Measurements from ENCODE around the gene DHRS2. TPM values are rescaled to one million over a fixed set of nuclear protein-coding genes. Genes with fewer than 3 reads are reported as not detected.
"Not testable (repeated sequence)": the region's sequence is repeated elsewhere in the genome, so short reads cannot be mapped to it uniquely, and the experiment has no call there.

DHRS2 gene
- total and polyA plus RNA-seq, 2 of the 4 experiments (the other 2 are of a cell fraction) = 0.12 to 0.18 TPM

DNA sequence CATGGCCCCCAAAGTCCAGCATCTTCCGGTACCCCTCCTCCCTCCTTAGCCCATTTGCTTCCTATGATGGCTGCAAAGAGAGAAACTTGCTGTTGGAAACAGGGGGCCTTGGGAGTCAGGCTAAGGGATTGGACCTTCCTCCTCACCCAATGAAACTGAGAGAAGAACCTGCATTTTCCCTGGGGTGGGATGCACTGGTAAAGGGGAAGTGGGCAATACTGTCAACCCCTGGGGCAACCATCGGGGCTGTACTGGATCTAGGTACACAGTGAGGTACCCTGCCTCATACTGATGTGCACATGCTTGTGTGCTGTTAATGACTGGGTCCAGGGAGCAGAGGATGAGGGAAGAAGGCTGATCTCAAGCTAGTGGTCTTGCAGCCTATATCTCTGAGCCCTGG, 46.6 kb upstream of the DHRS2 start (continued):
- TF ChIP-seq RAD21 (IDR thresholded peaks at IDR 0.05; ENCODE audit: low read length) = no peak
- TF ChIP-seq BHLHE40 (IDR thresholded peaks at IDR 0.05; ENCODE audit: low read depth, low read length) = no peak
- TF ChIP-seq CEBPB (IDR thresholded peaks at IDR 0.05; ENCODE audit: low read depth, low read length) = no peak

- Histone ChIP-seq H3K27ac (ENCODE audit: insufficient read depth, low read length) (no peak overlapping the region), H3K23ac (ENCODE audit: low read depth, low read length) (no peak overlapping the region), H3K9me1 (ENCODE audit: insufficient read depth, low read length) (no peaks in the 10 kb centered on the region), H2AFZ (replicated peaks; ENCODE audit: low read length, poor library complexity) (no peak overlapping the region), H3K9me3 (ENCODE audit: control insufficient read depth, insufficient read depth, low read length) (no peaks in the 10 kb centered on the region), H2AK5ac (ENCODE audit: low read depth, low read length) (no peak overlapping the region), H2BK20ac (ENCODE audit: low read depth, low read length) (no peak overlapping the region), H4K8ac (ENCODE audit: low read depth in 2 of 2, low read length in 2 of 2) (no peak overlapping the region), H3K4me1 (ENCODE audit: control insufficient read depth, insufficient read depth, low read length) (no peaks in the 10 kb centered on the region), H2BK5ac (ENCODE audit: low read depth, low read length, poor library complexity, severe bottlenecking) (no peak overlapping the region), H3K4me3 (ENCODE audit: insufficient read depth, low read depth, low read length) (no peak overlapping the region), H3K18ac (ENCODE audit: low read depth, low read length) (no peak overlapping the region), H3K36me3 (ENCODE audit: control insufficient read depth, insufficient read depth, low read length) (no peaks in the 10 kb centered on the region), H3K9ac (ENCODE audit: low read depth, low read length) (no peak overlapping the region), H2BK120ac (ENCODE audit: low read depth, low read length) (no peak overlapping the region), H2AK9ac (replicated peaks; ENCODE audit: low read depth, low read length, poor library complexity) (no peak overlapping the region), H3K27me3 (ENCODE audit: control insufficient read depth, insufficient read depth, low read length) (no peaks in the 10 kb centered on the region), H2BK15ac (ENCODE audit: low read depth, low read length) (no peak overlapping the region), H3K4ac (ENCODE audit: low read depth, low read length) (no peak overlapping the region), H3K14ac (replicated peaks; ENCODE audit: low read depth, low read length) (no peak overlapping the region), H3K79me1 (ENCODE audit: low read depth in 1 of 2, low read length in 2 of 2) (no peaks in the 10 kb centered on the region), H3K4me2 (ENCODE audit: low read depth, low read length) (no peak overlapping the region), H4K20me1 (ENCODE audit: insufficient read depth, low read length) (no peaks in the 10 kb centered on the region), H4K5ac (ENCODE audit: low read depth, low read length) (no peak overlapping the region), H3K56ac (ENCODE audit: extremely low read depth, insufficient read depth, low read length) (no peak overlapping the region), H4K91ac (ENCODE audit: insufficient read depth, low read depth, low read length) (no peak overlapping the region)
- BruUV-seq (replicated peaks) = no TSS peak
- TF ChIP-seq RAD21 (IDR thresholded peaks at IDR 0.05; ENCODE audit: low read length) (no peak), MXI1 (IDR thresholded peaks at IDR 0.05; ENCODE audit: borderline replicate concordance, low read depth, low read length) (no peak), RCOR1 (IDR thresholded peaks at IDR 0.05; ENCODE audit: insufficient replicate concordance, low read length) (no peak)
- in situ Hi-C loops (cut with MboI; ENCODE audit: low sequenced_read_pairs) (no loop called here), intact Hi-C loops (cut with micrococcal nuclease) (no loop called here), dilution Hi-C loops (cut with HindIII; ENCODE audit: low sequenced_read_pairs, unreplicated experiment) (no loop called here)
- ATAC-seq (ENCODE audit: low read depth) = no peak
- POLR2A ChIA-PET (ENCODE audit: unreplicated experiment) = interaction anchor here (0.7 kb wide), 1 partner anchor 313 kb away, joined by 23 read pairs; no protein-coding TSS in a partner anchor
- DNase-seq = no peak
- no CpG with 5 or more reads among the region's 4 CpGs for WGBS, 2 experiments (ENCODE audit: extremely low coverage in 2 of 2, insufficient read length in 1 of 2)
- CTCF ChIA-PET = interaction anchor here (0.9 kb wide), 1 partner anchor 112 kb away, joined by 5 read pairs; no protein-coding TSS in a partner anchor
Measured at GRCh38 chr14:23590198-23590597, 46.0 kb upstream of the DHRS2 start.

- not testable (repeated sequence) for H3K56ac ChIP-seq (ENCODE audit: extremely low read depth, insufficient read depth, low read length)
- WGBS, 2 experiments (ENCODE audit: extremely low coverage in 2 of 2, insufficient read length in 1 of 2) = no CpG with 5 or more reads among the region's 3 CpGs
- intact Hi-C loops (cut with micrococcal nuclease) = loop anchor here (2.0 kb wide), 1 partner anchor 29 kb away; no protein-coding TSS in a partner anchor
Measured at GRCh38 chr14:23594191-23594590, 42.0 kb upstream of the DHRS2 start.

More at GRCh38 chr14:23594191-23594590, 42.0 kb upstream of the DHRS2 start:
- CTCF ChIA-PET; ATAC-seq (ENCODE audit: low read depth); H2BK20ac ChIP-seq (ENCODE audit: low read depth, low read length); H4K5ac ChIP-seq (ENCODE audit: low read depth, low read length); POLR2A ChIA-PET (ENCODE audit: unreplicated experiment); H3K4ac ChIP-seq (ENCODE audit: low read depth, low read length); DNase-seq; H2BK5ac ChIP-seq (ENCODE audit: low read depth, low read length, poor library complexity, severe bottlenecking); H3K4me2 ChIP-seq (ENCODE audit: low read depth, low read length); H4K91ac ChIP-seq (ENCODE audit: insufficient read depth, low read depth, low read length); H3K4me3 ChIP-seq (ENCODE audit: insufficient read depth, low read depth, low read length); H2AFZ ChIP-seq (replicated peaks; ENCODE audit: low read length, poor library complexity); H3K27me3 ChIP-seq (ENCODE audit: control insufficient read depth, insufficient read depth, low read length); BruUV-seq (replicated peaks); H3K79me1 ChIP-seq (ENCODE audit: low read depth in 1 of 2, low read length in 2 of 2); H3K9ac ChIP-seq (ENCODE audit: low read depth, low read length); H3K27ac ChIP-seq (ENCODE audit: insufficient read depth, low read length); H3K18ac ChIP-seq (ENCODE audit: low read depth, low read length); H2BK120ac ChIP-seq (ENCODE audit: low read depth, low read length); H3K23ac ChIP-seq (ENCODE audit: low read depth, low read length); H3K9me3 ChIP-seq (ENCODE audit: control insufficient read depth, insufficient read depth, low read length); H4K8ac ChIP-seq (ENCODE audit: low read depth in 2 of 2, low read length in 2 of 2); H2BK15ac ChIP-seq (ENCODE audit: low read depth, low read length); H4K20me1 ChIP-seq (ENCODE audit: insufficient read depth, low read length); H3K14ac ChIP-seq (replicated peaks; ENCODE audit: low read depth, low read length); H3K4me1 ChIP-seq (ENCODE audit: control insufficient read depth, insufficient read depth, low read length); H2AK9ac ChIP-seq (replicated peaks; ENCODE audit: low read depth, low read length, poor library complexity); H3K36me3 ChIP-seq (ENCODE audit: control insufficient read depth, insufficient read depth, low read length); H2AK5ac ChIP-seq (ENCODE audit: low read depth, low read length); H3K9me1 ChIP-seq (ENCODE audit: insufficient read depth, low read length); in situ Hi-C loops (cut with MboI; ENCODE audit: low sequenced_read_pairs); dilution Hi-C loops (cut with HindIII; ENCODE audit: low sequenced_read_pairs, unreplicated experiment): not testable (repeated sequence)
